Sciatic nerve (tissue), 2 donors: ENCODE measurements around the gene UVSSA. TPM values are rescaled to one million over a fixed set of nuclear protein-coding genes. Genes with fewer than 3 reads are reported as not detected.
A peak's percentile ranks its signal among the peaks of the same experiment; 100 is the strongest.
"Not testable (repeated sequence)": the region's sequence is repeated elsewhere in the genome, so short reads cannot be mapped to it uniquely, and the experiment has no call there.

Source experiments
- ATAC-seq: fragments of 200-7000 bp; cut with Tn5 transposase; one replicate; pipeline ENCODE4 v1.9.1; 2020; ENCODE audit warnings: mild to moderate bottlenecking, moderate library complexity
- DNase-seq: peaks from one replicate; pipeline ENCODE4 v3.0.0-alpha.2; 2020; ENCODE audit warnings: low spot score
- intact Hi-C: fragments of 100-400 bp; cut with DNase I; formaldehyde crosslinking; loops from one replicate; pipeline ENCODE4 v1.14.2; 2022
- total RNA-seq: library from RNA; stranded (reverse); fragmentation: NEBNext Ultra II Directional; extraction: Animal tissue kit (Norgen Biotek cat#: 25700); gene quantifications from one replicate; pipeline ENCODE4 v1.2.1, GENCODE V29; 2021
- donor health status: DM: no; HTN: no; CAD: no.
- donor health status: DM: no; HTN: no; CAD: no.

The UVSSA gene
- total RNA-seq, 1 donor from 2014 or later, result 33.5 TPM

DNA sequence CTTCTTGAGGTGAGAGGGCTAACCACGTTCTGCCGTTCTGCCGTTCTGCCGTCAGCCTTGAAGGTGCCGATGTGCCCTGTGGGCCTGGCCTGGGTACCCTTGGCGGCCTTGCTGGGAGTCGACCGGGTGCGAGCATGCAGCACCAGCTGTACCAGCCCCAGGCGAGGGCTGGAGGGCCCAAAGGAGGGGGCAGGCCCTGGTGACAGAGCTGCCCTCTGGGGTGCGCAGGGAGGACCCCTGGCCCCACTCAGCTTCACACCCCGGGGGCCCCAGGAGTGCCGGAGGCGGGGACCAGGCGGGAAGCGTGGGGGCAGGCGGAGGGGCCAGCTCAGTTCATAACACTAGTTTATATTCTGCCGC is 22.1 kb downstream of the UVSSA start:
- ATAC-seq (no peak), DNase-seq (no peak)
- intact Hi-C loops, result no loop called here

DNA sequence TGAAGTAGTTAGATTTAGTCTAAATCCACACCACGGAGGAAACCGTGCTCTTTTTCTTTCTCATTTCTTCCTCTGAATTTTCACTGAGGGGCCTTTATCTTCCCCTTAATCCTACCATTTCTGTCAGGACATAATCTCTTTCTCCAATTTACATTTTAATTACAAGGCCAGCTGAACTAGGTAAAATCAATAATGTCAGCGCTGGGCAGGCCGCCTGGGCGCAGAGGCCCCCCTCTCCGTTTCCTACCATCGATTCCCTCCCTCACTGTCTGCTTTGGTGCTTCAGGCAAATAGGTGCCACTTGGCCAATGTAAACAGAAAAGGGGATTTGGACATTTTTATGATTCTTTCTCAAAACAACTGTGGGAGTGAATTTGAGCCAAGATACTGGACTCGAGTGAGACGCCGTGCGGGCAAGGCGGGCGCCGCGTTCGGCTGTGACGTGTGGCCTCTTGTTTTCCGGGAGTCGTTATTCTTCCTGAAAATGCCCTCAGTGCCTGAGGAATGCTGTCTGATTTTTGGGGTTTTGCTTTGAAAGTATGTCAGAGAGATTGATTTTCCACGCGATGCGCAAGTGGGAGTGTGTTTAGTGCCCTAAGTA is 22.6 kb downstream of the UVSSA start:
- DNase-seq (no peak), ATAC-seq (no peak)
- intact Hi-C loops, result no loop called here

GRCh38 chr4:1370321-1371124 is 23.5 kb downstream of the UVSSA start:
- DNase-seq (peak; percentile 56), ATAC-seq (no peak)
- intact Hi-C loops, result no loop called here

GRCh38 chr4:1371176-1372165 is 24.5 kb downstream of the UVSSA start:
- DNase-seq, result peak; percentile 39
- intact Hi-C loops, result no loop called here
- ATAC-seq, result no peak

DNA sequence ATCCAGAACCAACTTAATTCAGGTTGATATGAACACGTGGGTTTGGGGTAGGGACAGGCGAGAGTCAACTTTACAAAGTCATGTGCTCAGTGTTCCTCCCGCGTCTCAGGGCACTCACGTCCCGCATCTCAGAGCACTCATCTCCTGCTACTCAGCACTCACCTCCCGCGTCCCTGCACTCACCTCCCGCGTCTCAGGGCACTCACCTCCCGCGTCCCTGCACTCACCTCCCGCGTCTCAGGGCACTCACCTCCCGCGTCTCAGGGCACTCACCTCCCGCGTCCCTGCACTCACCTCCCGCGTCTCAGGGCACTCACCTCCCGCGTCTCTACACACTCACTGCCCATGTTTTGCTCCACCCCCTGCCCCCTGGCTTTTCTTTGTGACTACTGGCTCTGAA is 25.6 kb downstream of the UVSSA start:
- DNase-seq, ATAC-seq, intact Hi-C loops: not testable (repeated sequence)

- peak; percentile 52 for DNase-seq
- intact Hi-C loops, result no loop called here
- no peak for ATAC-seq
These were observed 27.1 kb downstream of the UVSSA start for GRCh38 chr4:1373892-1374705.

- ATAC-seq, result no peak
- DNase-seq, result peak; percentile 38
- intact Hi-C loops, result no loop called here
These were observed 27.7 kb downstream of the UVSSA start for GRCh38 chr4:1374706-1375045.

GRCh38 chr4:1375051-1375721 is 28.2 kb downstream of the UVSSA start:
- peak; percentile 52 for DNase-seq
- intact Hi-C loops, result no loop called here
- ATAC-seq, result no peak

DNA sequence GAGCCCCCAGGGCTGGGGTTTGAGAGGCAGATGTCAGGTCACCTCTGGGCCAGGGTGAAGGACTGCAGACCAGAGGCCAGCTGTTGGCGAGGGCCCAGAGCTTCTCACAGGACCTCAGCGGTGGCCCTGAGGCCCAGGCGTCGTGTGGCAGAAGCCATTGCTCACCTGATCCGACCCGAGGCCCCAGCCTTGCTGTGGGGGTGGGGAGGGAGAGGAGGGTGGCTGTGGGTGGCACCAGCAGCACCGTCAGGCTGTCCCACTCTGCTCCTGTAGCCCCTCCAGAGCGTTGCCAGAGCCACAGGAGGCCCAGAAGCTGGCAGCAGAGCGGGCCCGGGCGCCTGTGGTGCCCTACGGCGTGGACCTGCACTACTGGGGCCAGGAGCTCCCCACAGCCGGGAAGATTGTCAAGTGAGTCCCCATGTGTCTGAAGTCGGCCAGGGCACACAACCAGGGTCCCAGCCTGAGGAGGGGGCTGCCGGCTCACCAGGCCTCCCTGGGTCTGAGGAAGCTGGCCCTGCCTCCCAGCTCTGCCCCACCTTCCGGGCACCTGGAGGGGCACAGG is 28.8 kb downstream of the UVSSA start:
- intact Hi-C loops, result no loop called here
- DNase-seq (peak; percentile 49), ATAC-seq (no peak)

GRCh38 chr4:1376391-1376840 is 29.4 kb downstream of the UVSSA start:
- DNase-seq (no peak), ATAC-seq (no peak)
- intact Hi-C loops, result no loop called here

DNA sequence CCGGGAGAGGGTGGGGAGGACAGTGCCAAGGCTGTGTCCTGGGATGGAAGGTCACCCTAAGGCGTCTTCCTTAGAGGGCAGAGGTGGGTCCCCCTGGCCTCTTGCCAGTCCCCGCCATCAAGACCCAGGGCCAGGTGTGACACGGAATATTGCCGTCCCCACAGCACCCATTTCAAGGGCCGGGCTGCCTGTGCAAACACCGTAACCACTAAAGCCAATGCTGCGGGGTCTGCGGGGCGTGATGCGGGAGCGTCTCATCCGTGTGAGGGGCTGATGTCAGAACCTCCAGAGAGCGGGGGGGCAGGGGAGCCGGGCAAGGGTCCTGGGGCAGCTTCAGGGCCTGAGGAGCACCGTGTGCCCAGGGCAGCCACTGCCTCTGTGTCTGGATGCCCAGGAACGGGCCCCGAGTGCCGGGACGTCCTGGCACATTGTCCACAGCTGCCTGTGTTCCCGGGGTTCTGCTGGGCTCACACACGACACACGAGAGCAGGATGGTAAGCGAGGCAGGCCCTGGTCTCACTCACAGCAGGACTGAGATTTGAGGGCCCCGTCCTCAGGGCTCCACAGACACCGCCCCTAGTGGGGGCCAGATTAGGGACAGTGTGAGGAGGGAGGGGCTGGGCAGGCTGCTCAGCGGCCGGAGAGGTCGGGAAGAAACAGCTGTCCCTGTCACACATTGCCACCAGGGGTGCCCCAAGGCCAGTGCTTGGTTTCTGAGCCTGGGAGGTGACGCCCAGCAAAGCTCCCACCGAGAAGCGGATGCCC is 30.0 kb downstream of the UVSSA start:
- peak; percentile 49 for DNase-seq

GRCh38 chr4:1377606-1378261 is 30.7 kb downstream of the UVSSA start:
- DNase-seq, result peak; percentile 51
- intact Hi-C loops, result no loop called here

More for the DNA sequence above, 30.0 kb downstream of the UVSSA start:
- no peak for ATAC-seq
- intact Hi-C loops, result no loop called here

DNA sequence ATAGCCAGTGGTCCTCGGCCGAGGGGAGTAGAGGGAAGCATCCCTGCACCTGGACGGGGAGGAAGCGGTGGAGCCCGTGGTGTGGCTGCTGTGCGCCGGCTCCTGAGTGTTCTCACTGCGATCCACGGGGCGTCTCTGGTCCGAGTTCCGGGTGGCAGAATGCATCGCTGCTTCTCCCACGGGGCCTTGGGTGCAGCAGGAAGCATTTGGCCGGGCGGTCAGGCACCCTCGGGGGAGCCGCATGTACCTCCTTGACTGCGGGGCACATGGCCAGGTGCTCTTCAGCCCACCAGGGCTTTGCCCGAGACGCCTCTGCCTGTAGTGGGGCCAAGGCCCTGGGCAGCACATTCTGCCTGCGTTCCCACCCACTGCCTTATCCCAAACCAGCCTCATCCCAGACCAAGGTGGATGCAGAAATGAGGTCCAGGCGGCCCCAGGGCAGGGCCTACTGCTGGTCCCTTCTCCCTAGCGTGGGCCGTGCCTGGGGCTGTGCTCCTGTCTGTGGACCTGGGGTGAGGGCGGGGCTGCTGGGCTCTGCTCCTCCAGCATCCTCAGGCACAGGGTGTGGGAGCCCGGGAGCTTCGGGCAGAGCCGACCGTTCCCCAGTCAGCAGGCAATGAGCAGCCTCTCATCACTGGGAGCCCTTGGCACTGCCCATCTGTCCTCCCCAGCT is 31.7 kb downstream of the UVSSA start:
- DNase-seq, result peak; percentile 50
- ATAC-seq, result no peak
- intact Hi-C loops, result no loop called here

More at GRCh38 chr4:1377606-1378261, 30.7 kb downstream of the UVSSA start:
- ATAC-seq, result peak; percentile 6

DNA sequence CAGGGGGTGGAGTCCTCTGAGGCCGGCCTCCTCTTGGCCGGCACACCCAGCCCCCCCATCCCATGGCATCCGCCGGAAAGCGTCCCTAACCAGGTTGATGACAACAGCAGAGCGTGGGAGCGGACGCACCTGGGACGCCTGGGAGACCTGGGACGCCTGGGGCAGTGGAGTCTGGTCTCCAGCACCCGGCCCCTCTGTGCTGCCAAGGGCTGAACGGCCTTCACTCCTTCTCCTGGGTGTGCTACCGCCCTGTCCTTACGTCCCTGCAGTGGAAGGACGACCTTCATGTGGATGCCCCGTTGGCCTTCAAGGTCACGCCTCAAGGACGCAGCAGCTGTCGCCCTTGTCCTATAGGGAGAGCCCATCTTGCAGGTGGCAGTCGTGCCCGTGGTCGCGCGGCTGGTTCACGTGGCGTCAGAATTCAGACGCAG is 32.4 kb downstream of the UVSSA start:
- intact Hi-C loops, result no loop called here
- ATAC-seq (no peak), DNase-seq (peak; percentile 51)

GRCh38 chr4:1379801-1380331 is 32.9 kb downstream of the UVSSA start:
- DNase-seq (no peak), ATAC-seq (no peak)
- intact Hi-C loops, result no loop called here
